ENCODE results near the gene SFT2D3.

DNA sequence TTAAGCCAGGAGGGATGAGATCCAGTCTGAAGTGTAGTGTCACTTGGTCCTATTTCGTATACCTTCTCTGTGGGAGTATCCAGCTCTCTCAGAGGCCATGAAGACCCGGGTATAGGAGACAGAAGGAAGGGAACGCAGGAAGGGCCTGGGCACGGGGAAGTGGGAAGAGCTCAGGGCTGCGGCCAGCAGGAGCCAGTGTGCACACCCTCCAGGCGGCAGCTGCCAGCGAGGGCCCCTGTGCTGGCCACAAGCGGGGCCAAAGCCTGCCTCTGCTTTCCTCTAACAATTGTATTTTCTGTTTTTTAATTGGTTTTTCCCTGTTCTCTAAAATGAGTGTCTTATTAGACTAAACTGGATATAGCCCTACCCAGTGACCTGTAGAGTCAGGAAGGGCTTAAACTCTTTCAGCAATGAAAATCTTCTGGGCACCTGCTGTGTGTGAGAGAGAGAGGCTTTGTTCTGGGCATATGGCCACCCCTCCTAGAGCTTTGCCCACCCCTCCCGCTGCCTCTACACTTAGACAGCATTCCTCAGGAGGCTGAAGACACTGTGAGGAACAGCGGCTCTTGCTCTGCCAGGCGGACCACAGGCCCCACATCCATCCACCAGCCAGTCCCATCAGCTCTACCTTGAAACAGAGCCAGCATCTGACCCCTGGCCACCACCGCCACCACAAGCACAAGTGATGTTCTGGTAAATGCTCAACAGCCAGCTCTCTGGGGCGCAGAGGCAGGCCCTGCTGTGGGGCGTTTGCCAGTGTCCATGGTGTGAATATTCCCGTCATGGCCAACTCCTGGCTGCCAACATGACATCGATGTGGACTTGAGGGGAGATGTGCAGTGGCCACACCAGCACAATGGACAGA lies 45.9 kb upstream of the SFT2D3 start:
- no peak for TF ChIP-seq GATA2 (IDR thresholded peaks at IDR 0.05; ENCODE audit: low read depth, low read length)
- no peak for TF ChIP-seq GATA3 (IDR thresholded peaks at IDR 0.05; ENCODE audit: low read depth, low read length)
